Mucosa of stomach (tissue), 1 donor: ENCODE measurements around the gene TXNRD3.
"Not testable (repeated sequence)": the region's sequence is repeated elsewhere in the genome, so short reads cannot be mapped to it uniquely, and the experiment has no call there.

ENCODE experiments used
- H3K27me3 ChIP-seq: one replicate; pipeline ENCODE4 v1.7.0; 2013; ENCODE audit warnings: mild to moderate bottlenecking, low read length; ENCODE audit not compliant: control insufficient read depth, insufficient read depth
- H3K36me3 ChIP-seq: one replicate; pipeline ENCODE4 v1.7.0; 2013; ENCODE audit warnings: low read length; ENCODE audit not compliant: control insufficient read depth, insufficient read depth
- H3K4me1 ChIP-seq: one replicate; pipeline ENCODE4 v1.7.0; 2013; ENCODE audit warnings: mild to moderate bottlenecking, low read length; ENCODE audit not compliant: control insufficient read depth, insufficient read depth
- H3K4me3 ChIP-seq: one replicate; pipeline ENCODE4 v1.7.0; 2013; ENCODE audit warnings: low read length
- H3K9ac ChIP-seq: one replicate; pipeline ENCODE4 v1.7.0; 2013; ENCODE audit warnings: mild to moderate bottlenecking, low read length, moderate library complexity
- H3K9me3 ChIP-seq: one replicate; pipeline ENCODE4 v1.7.0; 2013; ENCODE audit warnings: mild to moderate bottlenecking, low read length, moderate library complexity; ENCODE audit not compliant: control insufficient read depth
- donor health status: Pancreatic carcinoma.

The TXNRD3 gene

GRCh38 chr3:126657901-126658300, 3.0 kb upstream of the TXNRD3 start:
- Histone ChIP-seq H3K9me3 (no peaks in the 10 kb centered on the region), H3K9ac (no peak overlapping the region), H3K4me3 (no peak overlapping the region), H3K36me3 (no peaks in the 10 kb centered on the region), H3K4me1 (no peaks in the 10 kb centered on the region), H3K27me3 (peaks cover 28% of the 10 kb centered on the region)

- H3K4me1 ChIP-seq, result no peaks in the 10 kb centered on the region
- H3K9ac ChIP-seq, result no peak overlapping the region
- no peaks in the 10 kb centered on the region for H3K36me3 ChIP-seq
- no peak overlapping the region for H3K4me3 ChIP-seq
- peaks cover 16% of the 10 kb centered on the region for H3K27me3 ChIP-seq
- H3K9me3 ChIP-seq, result no peaks in the 10 kb centered on the region
These were observed 1.6 kb upstream of the TXNRD3 start for GRCh38 chr3:126656371-126657134.

DNA sequence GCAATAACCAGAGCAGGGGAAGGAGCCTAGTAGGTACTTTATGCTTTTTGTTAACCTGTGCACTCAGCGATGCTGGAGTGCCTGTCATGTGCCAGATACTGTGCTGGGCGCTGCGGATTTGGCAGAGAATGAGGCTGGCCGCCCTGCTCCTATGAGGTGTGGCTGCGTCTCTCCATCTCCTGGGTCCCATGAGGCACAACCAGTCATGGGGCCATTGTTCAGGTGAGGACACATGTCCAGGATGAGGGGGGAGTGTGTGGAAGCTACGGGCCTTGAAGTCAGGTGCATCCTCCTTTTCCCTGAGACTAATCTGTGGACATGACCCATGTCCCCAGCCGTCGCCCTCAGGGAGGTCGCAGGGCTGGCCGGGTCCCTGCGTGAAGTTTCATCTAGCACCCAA, 963 bp upstream of the TXNRD3 start:
- Histone ChIP-seq H3K9ac (no peak overlapping the region), H3K4me3 (no peak overlapping the region), H3K9me3 (no peaks in the 10 kb centered on the region), H3K27me3 (peaks cover 9% of the 10 kb centered on the region), H3K36me3 (no peaks in the 10 kb centered on the region), H3K4me1 (no peaks in the 10 kb centered on the region)

DNA sequence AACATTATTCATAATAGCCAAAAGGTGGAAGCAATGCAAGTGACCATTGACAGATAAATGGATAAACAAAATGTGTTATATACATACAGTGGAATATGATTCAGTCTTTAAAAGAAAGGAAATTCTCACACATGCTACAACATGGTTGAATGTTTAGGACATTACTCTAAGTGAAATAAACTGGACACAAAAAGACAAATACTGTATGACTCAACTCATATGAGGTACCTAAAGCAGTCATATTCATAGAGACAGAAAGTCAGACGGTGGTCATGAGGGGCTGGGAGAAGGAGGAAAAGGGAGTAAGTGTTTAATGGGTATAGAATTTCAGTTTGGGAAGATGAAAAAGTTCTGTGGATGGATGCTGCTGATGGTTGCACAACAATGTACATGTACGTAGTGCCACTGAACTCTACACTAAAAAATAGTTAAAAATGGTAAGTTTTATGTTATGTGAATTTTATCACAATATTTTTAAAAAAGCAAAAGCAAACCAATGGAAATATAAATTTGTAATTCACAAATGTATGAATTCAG, 5.3 kb downstream of the TXNRD3 start:
- no peak overlapping the region for H3K9ac ChIP-seq

DNA sequence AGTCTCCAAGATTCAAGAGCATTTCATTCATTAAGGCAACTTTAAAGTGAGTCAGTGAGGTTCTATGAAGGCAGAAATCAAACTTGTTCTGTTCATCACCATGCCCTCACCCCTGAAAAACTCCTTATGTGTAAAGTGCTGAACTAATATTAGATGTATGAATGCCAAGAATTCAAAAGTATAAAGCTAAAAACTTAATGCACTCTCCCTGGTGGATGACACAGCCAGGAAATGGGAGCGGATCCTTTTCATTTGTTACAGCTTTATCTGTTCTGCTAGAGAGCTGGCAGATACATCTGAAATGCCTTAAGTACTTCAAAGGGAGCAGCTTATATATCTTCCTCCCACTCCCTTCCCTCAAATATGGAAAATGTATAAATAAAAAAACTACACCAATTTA, 8.2 kb downstream of the TXNRD3 start:
- H3K36me3 ChIP-seq, result no peaks in the 10 kb centered on the region
- no peaks in the 10 kb centered on the region for H3K4me1 ChIP-seq
- H3K27me3 ChIP-seq, result no peaks in the 10 kb centered on the region
- no peaks in the 10 kb centered on the region for H3K9me3 ChIP-seq
- H3K4me3 ChIP-seq, result no peak overlapping the region
- no peak overlapping the region for H3K9ac ChIP-seq

More for the DNA sequence above, 5.3 kb downstream of the TXNRD3 start:
- no peaks in the 10 kb centered on the region for H3K27me3 ChIP-seq
- no peaks in the 10 kb centered on the region for H3K4me1 ChIP-seq
- H3K9me3 ChIP-seq, result no peaks in the 10 kb centered on the region
- H3K36me3 ChIP-seq, result no peaks in the 10 kb centered on the region
- no peak overlapping the region for H3K4me3 ChIP-seq

- Histone ChIP-seq H3K27me3 (no peaks in the 10 kb centered on the region), H3K36me3 (no peaks in the 10 kb centered on the region), H3K9ac (no peak overlapping the region), H3K9me3 (no peaks in the 10 kb centered on the region), H3K4me3 (no peak overlapping the region), H3K4me1 (no peaks in the 10 kb centered on the region)
These were observed 10.3 kb downstream of the TXNRD3 start for GRCh38 chr3:126644615-126645014.

GRCh38 chr3:126638790-126639189, 16.1 kb downstream of the TXNRD3 start:
- H3K9ac ChIP-seq, result no peak overlapping the region
- H3K4me3 ChIP-seq, result no peak overlapping the region
- H3K9me3 ChIP-seq, result no peaks in the 10 kb centered on the region
- no peaks in the 10 kb centered on the region for H3K27me3 ChIP-seq
- H3K4me1 ChIP-seq, result no peaks in the 10 kb centered on the region
- H3K36me3 ChIP-seq, result no peaks in the 10 kb centered on the region

DNA sequence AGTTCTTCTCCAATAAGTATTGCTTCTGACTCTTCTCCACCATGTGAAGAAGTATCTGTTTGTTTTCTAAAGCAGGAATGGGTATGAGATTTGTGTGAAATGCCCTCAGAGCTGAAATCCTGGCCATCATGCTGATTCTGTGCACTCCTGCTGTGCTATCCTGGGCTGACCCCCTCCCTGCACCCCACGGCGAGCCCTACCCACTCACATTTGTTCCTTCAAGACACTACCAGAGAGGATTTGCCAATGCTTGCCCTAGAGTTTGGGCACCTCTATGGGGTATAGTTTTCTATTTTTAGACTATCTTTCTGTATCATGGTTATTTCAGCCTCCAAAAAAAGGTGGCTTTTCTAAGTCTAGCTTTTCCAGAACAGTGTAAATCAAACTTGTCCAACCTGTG, 18.5 kb downstream of the TXNRD3 start:
- H3K9ac ChIP-seq, result no peak overlapping the region
- no peaks in the 10 kb centered on the region for H3K9me3 ChIP-seq
- H3K27me3 ChIP-seq, result no peaks in the 10 kb centered on the region
- no peaks in the 10 kb centered on the region for H3K36me3 ChIP-seq
- H3K4me3 ChIP-seq, result no peak overlapping the region
- H3K4me1 ChIP-seq, result no peaks in the 10 kb centered on the region

DNA sequence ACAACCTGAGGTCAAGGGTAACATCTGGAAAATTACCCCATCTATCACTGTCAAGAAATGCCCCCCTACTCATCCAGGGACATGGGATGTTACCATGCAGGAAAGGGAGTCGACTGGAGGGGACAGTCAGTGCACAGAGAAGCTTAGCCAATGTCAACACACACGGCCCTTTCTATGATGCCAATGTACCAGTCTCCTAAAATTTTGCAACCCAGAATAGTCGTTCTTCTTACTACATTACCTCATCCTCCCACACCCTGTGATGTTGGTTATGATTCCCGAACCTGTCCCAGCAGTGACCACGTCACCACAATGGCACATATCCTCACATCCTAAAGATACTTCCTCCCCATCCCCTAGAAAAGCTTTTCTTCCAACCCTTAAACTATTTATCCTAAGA, 20.1 kb downstream of the TXNRD3 start:
- Histone ChIP-seq H3K9ac (no peak overlapping the region), H3K4me3 (no peak overlapping the region), H3K27me3 (no peaks in the 10 kb centered on the region), H3K4me1 (no peaks in the 10 kb centered on the region), H3K9me3 (no peaks in the 10 kb centered on the region), H3K36me3 (no peaks in the 10 kb centered on the region)

DNA sequence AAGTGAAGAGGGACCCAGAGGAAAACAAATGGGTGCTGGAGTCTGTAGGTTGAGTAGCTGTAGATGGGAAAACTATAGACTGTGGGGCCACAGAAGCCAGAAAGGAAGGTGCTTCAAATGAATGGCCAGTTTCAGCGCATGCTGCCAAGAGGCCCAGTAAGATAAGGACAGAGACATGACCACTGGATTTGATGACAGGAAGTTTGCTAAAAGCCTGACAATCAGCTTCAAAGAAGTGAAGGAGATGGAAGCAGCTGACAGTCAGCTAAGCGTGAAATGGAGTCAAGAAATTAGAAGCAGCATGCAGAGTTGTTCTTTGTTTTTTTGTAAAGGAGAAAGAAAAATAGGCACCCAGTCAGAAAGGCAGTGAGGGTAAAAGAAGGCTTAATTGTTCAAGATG, 24.9 kb downstream of the TXNRD3 start:
- Histone ChIP-seq H3K4me3 (no peak overlapping the region), H3K36me3 (no peaks in the 10 kb centered on the region), H3K9me3 (no peaks in the 10 kb centered on the region), H3K4me1 (no peaks in the 10 kb centered on the region), H3K27me3 (no peaks in the 10 kb centered on the region), H3K9ac (no peak overlapping the region)

DNA sequence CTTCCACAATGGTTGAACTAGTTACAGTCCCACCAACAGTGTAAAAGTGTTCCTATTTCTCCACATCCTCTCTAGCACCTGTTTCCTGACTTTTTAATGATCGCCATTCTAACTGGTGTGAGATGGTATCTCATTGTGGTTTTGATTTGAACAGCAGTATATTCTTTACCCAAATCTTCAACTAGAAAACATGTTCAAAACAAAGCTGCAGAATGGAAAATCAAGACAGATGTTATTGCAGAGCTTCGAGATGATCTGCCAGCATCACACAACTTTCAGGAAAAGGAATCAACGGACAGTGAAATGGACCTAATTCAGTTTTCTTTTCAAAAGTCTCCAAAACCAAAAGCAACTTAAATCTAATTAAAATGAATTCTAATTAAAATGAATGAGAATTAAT, 29.2 kb downstream of the TXNRD3 start:
- H3K27me3 ChIP-seq, H3K9ac ChIP-seq, H3K4me1 ChIP-seq, H3K36me3 ChIP-seq, H3K9me3 ChIP-seq, H3K4me3 ChIP-seq: not testable (repeated sequence)

GRCh38 chr3:126622694-126623093, 32.2 kb downstream of the TXNRD3 start:
- no peaks in the 10 kb centered on the region for H3K9me3 ChIP-seq
- no peak overlapping the region for H3K4me3 ChIP-seq
- no peaks in the 10 kb centered on the region for H3K4me1 ChIP-seq
- H3K27me3 ChIP-seq, result no peaks in the 10 kb centered on the region
- H3K36me3 ChIP-seq, result no peaks in the 10 kb centered on the region
- no peak overlapping the region for H3K9ac ChIP-seq
